Panc1 (cell line): ENCODE measurements around the gene MNX1. TPM values are rescaled to one million over a fixed set of nuclear protein-coding genes. Genes with fewer than 3 reads are reported as not detected.

Experiments used
- ATAC-seq: fragments of 200-7000 bp; cut with Tn5 transposase; 2 replicates; pipeline ENCODE4 v1.9.1; 2020; ENCODE audit warnings: mild to moderate bottlenecking, moderate library complexity
- BruUV-seq: library from RNA; stranded (reverse); fragments of 400-500 nt; replicated peaks from 2 replicates; lab custom pipeline; 2021; lab: Mats Ljungman, UMichigan
- CTCF ChIA-PET: fragments of 300-600 bp; sonication (Branson Sonifier 250); formaldehyde crosslinking; loops from one replicate; lab custom pipeline; 2022; ENCODE audit warnings: antibody characterized with exemption; lab: Charles Lee
- POLR2A ChIA-PET: fragments of 300-600 bp; sonication (Branson Sonifier 250); formaldehyde crosslinking; loops from one replicate; lab custom pipeline; 2022; ENCODE audit warnings: antibody characterized with exemption; lab: Charles Lee
- DNase-seq: peaks from one replicate; pipeline ENCODE4 v3.0.0-alpha.2; 2010; ENCODE audit warnings: low read depth, low spot score
- H3K27ac ChIP-seq: 2 replicates; pipeline ENCODE4 v1.5.1; 2011; ENCODE audit warnings: mild to moderate bottlenecking, low read length, inconsistent platforms
- H3K27me3 ChIP-seq: fragments of 200-500 bp; sonication (Bioruptor generic); 2 replicates; pipeline ENCODE4 v1.6.0; 2014; ENCODE audit warnings: low read length, inconsistent platforms; ENCODE audit not compliant: control insufficient read depth, insufficient read depth
- H3K36me3 ChIP-seq: fragments of 200-500 bp; sonication (Bioruptor generic); 2 replicates; pipeline ENCODE4 v1.5.1; 2014; ENCODE audit warnings: inconsistent platforms, mild to moderate bottlenecking, low read length, moderate library complexity; ENCODE audit not compliant: control insufficient read depth, insufficient read depth
- H3K4me1 ChIP-seq: 2 replicates; pipeline ENCODE4 v1.5.1; 2011; ENCODE audit warnings: inconsistent platforms, mild to moderate bottlenecking, low read length, moderate library complexity; ENCODE audit not compliant: control insufficient read depth, insufficient read depth
- H3K4me3 ChIP-seq, 2 experiments: 2 replicates each; pipeline ENCODE4 v1.5.1; 2011 to 2012; ENCODE audit warnings: low read depth in 2 of 2, low read length in 2 of 2, mild to moderate bottlenecking in 2 of 2, inconsistent platforms in 1 of 2, moderate library complexity in 1 of 2
- H3K9me3 ChIP-seq: fragments of 200-500 bp; sonication (Bioruptor generic); 2 replicates; pipeline ENCODE4 v1.5.1; 2014; ENCODE audit warnings: low read depth, mild to moderate bottlenecking, inconsistent platforms, low read length, moderate library complexity; ENCODE audit not compliant: control insufficient read depth, insufficient read depth
- CTCF ChIP-seq: fragments of 450-650 bp; IDR thresholded peaks from 2 replicates; pipeline ENCODE4 v1.5.1; 2017; ENCODE audit warnings: mild to moderate bottlenecking
- POLR2AphosphoS5 ChIP-seq: IDR thresholded peaks from 2 replicates; pipeline ENCODE4 v1.6.1; 2012; ENCODE audit warnings: mild to moderate bottlenecking, low read depth, low read length, moderate library complexity
- REST ChIP-seq, 2 experiments: IDR thresholded peaks; 2 replicates each; pipeline ENCODE4 v1.6.1; 2011 to 2012; ENCODE audit warnings: low read depth in 2 of 2, control low read depth in 1 of 2, low read length in 1 of 2, mild to moderate bottlenecking in 1 of 2, moderate library complexity in 1 of 2; ENCODE audit not compliant: insufficient read depth in 1 of 2
- SIN3A ChIP-seq: IDR thresholded peaks from 2 replicates; pipeline ENCODE4 v1.6.1; 2012; ENCODE audit warnings: low read depth, mild to moderate bottlenecking, low read length, moderate library complexity, borderline replicate concordance; ENCODE audit not compliant: insufficient read depth
- TCF7L2 ChIP-seq: IDR thresholded peaks from 2 replicates; pipeline ENCODE4 v1.6.1; 2011; ENCODE audit warnings: mild to moderate bottlenecking, low read depth, low read length, inconsistent platforms
- in situ Hi-C: cut with HindIII; loops from 2 replicates; pipeline ENCODE4 v1.10.0; 2016; ENCODE audit warnings: low sequenced_read_pairs, low pct_unique_long_range_greater_than_20kb
- intact Hi-C: fragments of 100-400 bp; cut with micrococcal nuclease; formaldehyde crosslinking; loops from one replicate; pipeline ENCODE4 v1.10.0; 2022; ENCODE audit not compliant: unreplicated experiment
- total RNA-seq: library from RNA; stranded (reverse); gene quantifications from one replicate; pipeline ENCODE4 v1.2.1, GENCODE V29; 2021; ENCODE audit not compliant: unreplicated experiment

MNX1 gene
- total RNA-seq, 1 experiment from 2014 or later = 3.6 TPM

GRCh38 chr7:156988343-156989185 is 21.9 kb downstream of the MNX1 start:
- Histone ChIP-seq H3K9me3 (no peaks in the 10 kb centered on the region), H3K27ac (no peak overlapping the region), H3K36me3 (no peaks in the 10 kb centered on the region), H3K4me3 (no peak overlapping the region), H3K4me1 (no peaks in the 10 kb centered on the region), H3K27me3 (no peaks in the 10 kb centered on the region)
- ChIA-PET POLR2A (no interaction called here), CTCF (no interaction called here)
- BruUV-seq = no TSS peak
- ATAC-seq (no peak), DNase-seq (no peak)
- intact Hi-C loops (no loop called here), in situ Hi-C loops (no loop called here)
- TF ChIP-seq TCF7L2 (no peak), SIN3A (no peak), POLR2AphosphoS5 (no peak), CTCF (no peak), REST (IDR thresholded peaks at IDR 0.05; ENCODE audit: insufficient read depth in 1 of 2, low read depth in 2 of 2, low read length in 1 of 2) (no peak)

- no TSS peak for BruUV-seq
- ChIA-PET POLR2A (interaction anchor here (0.5 kb wide), 1 partner anchor 52 kb away, joined by 7 read pairs; no protein-coding TSS in a partner anchor), CTCF (interaction anchor here (0.7 kb wide), 1 partner anchor 353 kb away, joined by 7 read pairs; no protein-coding TSS in a partner anchor)
- intact Hi-C loops = no loop called here
- Histone ChIP-seq H3K36me3 (peaks cover 3% of the 10 kb centered on the region; the same call in 1 of the 2 replicates), H3K9me3 (no peaks in the 10 kb centered on the region), H3K4me3 (no peak overlapping the region), H3K27me3 (no peaks in the 10 kb centered on the region), H3K27ac (no peak overlapping the region), H3K4me1 (no peaks in the 10 kb centered on the region)
- DNase-seq = no peak
- TF ChIP-seq REST (IDR thresholded peaks at IDR 0.05; ENCODE audit: insufficient read depth in 1 of 2, low read depth in 2 of 2, low read length in 1 of 2) = no peak
- no peak for TF ChIP-seq CTCF
- no peak for TF ChIP-seq SIN3A
- in situ Hi-C loops = no loop called here
- ATAC-seq = no peak
Measured at GRCh38 chr7:156986378-156986777, 24.1 kb downstream of the MNX1 start.
